GM23338 (cell line): ENCODE data around the gene DPYD. TPM values are rescaled to one million over a fixed set of nuclear protein-coding genes. Genes with fewer than 3 reads are reported as not detected.

Experiments used
- CREB1 ChIP-seq: fragments of 250-450 bp; sonication (Bioruptor Pico); IDR thresholded peaks from 2 replicates; pipeline ENCODE4 v1.5.0; 2020; ENCODE audit warnings: low read depth, mild to moderate bottlenecking, moderate library complexity
- CTCF ChIP-seq, 2 experiments: fragments of 200-600 bp in 1 of 2; sonication (generic) in 1 of 2; conservative IDR thresholded peaks; 2 replicates each; pipeline versions ENCODE4 v1.5.1 to v1.6.1; 2016 to 2017; ENCODE audit warnings: antibody characterized with exemption in 2 of 2, low read depth in 2 of 2, mild to moderate bottlenecking in 2 of 2, moderate library complexity in 1 of 2
- EZH2 ChIP-seq: fragments of 200-600 bp; sonication (generic); IDR thresholded peaks from one replicate; pipeline ENCODE4 v1.8.0; 2017; ENCODE audit warnings: antibody characterized with exemption, mild to moderate bottlenecking, low read depth; ENCODE audit not compliant: unreplicated experiment
- JUNB ChIP-seq: IDR thresholded peaks from one replicate; pipeline ENCODE4 v1.6.1; 2016; ENCODE audit warnings: antibody characterized with exemption; ENCODE audit not compliant: unreplicated experiment
- NANOG ChIP-seq: IDR thresholded peaks from 2 replicates; pipeline ENCODE4 v1.6.1; 2016; ENCODE audit warnings: antibody characterized with exemption, borderline replicate concordance
- POLR2AphosphoS5 ChIP-seq: IDR thresholded peaks from 2 replicates; pipeline ENCODE4 v1.6.1; 2016; ENCODE audit warnings: antibody characterized with exemption, low read depth
- REST ChIP-seq: IDR thresholded peaks from one replicate; pipeline ENCODE4 v1.6.1; 2018; ENCODE audit warnings: antibody characterized with exemption; ENCODE audit not compliant: unreplicated experiment
- STAT1 ChIP-seq: IDR thresholded peaks from one replicate; pipeline ENCODE4 v1.6.1; 2016; ENCODE audit warnings: antibody characterized with exemption; ENCODE audit not compliant: unreplicated experiment
- polyA plus RNA-seq: library from polyadenylated mRNA; unstranded; fragments of >200 nt; fragmentation: Nextera tagmentation; extraction: Ambion mirVana; gene quantifications from 2 replicates; pipeline ENCODE4 v1.2.1, GENCODE V29; 2016
- total RNA-seq: library from RNA; depleted of rRNA; stranded (reverse); fragments of >200 nt; shearing (Covaris generic); gene quantifications from 2 replicates; pipeline ENCODE4 v1.2.3, GENCODE V29; 2014
- TF ChIP-seq, protein P1 (sequence below): fragments of 250-450 bp; sonication (Bioruptor Pico); IDR thresholded peaks from 2 replicates; pipeline ENCODE4 v1.5.0; 2020; ENCODE audit warnings: mild to moderate bottlenecking, moderate library complexity
- TF ChIP-seq, protein P2 (sequence below): IDR thresholded peaks from 2 replicates; pipeline ENCODE4 v1.6.1; 2016; ENCODE audit warnings: antibody characterized with exemption

Gene DPYD
- total and polyA plus RNA-seq, 2 experiments from 2014 or later = 0.50 to 1.6 TPM

GRCh38 chr1:97500760-97501159, 420.1 kb downstream of the DPYD start (continued):
- TF ChIP-seq, protein P1, sequence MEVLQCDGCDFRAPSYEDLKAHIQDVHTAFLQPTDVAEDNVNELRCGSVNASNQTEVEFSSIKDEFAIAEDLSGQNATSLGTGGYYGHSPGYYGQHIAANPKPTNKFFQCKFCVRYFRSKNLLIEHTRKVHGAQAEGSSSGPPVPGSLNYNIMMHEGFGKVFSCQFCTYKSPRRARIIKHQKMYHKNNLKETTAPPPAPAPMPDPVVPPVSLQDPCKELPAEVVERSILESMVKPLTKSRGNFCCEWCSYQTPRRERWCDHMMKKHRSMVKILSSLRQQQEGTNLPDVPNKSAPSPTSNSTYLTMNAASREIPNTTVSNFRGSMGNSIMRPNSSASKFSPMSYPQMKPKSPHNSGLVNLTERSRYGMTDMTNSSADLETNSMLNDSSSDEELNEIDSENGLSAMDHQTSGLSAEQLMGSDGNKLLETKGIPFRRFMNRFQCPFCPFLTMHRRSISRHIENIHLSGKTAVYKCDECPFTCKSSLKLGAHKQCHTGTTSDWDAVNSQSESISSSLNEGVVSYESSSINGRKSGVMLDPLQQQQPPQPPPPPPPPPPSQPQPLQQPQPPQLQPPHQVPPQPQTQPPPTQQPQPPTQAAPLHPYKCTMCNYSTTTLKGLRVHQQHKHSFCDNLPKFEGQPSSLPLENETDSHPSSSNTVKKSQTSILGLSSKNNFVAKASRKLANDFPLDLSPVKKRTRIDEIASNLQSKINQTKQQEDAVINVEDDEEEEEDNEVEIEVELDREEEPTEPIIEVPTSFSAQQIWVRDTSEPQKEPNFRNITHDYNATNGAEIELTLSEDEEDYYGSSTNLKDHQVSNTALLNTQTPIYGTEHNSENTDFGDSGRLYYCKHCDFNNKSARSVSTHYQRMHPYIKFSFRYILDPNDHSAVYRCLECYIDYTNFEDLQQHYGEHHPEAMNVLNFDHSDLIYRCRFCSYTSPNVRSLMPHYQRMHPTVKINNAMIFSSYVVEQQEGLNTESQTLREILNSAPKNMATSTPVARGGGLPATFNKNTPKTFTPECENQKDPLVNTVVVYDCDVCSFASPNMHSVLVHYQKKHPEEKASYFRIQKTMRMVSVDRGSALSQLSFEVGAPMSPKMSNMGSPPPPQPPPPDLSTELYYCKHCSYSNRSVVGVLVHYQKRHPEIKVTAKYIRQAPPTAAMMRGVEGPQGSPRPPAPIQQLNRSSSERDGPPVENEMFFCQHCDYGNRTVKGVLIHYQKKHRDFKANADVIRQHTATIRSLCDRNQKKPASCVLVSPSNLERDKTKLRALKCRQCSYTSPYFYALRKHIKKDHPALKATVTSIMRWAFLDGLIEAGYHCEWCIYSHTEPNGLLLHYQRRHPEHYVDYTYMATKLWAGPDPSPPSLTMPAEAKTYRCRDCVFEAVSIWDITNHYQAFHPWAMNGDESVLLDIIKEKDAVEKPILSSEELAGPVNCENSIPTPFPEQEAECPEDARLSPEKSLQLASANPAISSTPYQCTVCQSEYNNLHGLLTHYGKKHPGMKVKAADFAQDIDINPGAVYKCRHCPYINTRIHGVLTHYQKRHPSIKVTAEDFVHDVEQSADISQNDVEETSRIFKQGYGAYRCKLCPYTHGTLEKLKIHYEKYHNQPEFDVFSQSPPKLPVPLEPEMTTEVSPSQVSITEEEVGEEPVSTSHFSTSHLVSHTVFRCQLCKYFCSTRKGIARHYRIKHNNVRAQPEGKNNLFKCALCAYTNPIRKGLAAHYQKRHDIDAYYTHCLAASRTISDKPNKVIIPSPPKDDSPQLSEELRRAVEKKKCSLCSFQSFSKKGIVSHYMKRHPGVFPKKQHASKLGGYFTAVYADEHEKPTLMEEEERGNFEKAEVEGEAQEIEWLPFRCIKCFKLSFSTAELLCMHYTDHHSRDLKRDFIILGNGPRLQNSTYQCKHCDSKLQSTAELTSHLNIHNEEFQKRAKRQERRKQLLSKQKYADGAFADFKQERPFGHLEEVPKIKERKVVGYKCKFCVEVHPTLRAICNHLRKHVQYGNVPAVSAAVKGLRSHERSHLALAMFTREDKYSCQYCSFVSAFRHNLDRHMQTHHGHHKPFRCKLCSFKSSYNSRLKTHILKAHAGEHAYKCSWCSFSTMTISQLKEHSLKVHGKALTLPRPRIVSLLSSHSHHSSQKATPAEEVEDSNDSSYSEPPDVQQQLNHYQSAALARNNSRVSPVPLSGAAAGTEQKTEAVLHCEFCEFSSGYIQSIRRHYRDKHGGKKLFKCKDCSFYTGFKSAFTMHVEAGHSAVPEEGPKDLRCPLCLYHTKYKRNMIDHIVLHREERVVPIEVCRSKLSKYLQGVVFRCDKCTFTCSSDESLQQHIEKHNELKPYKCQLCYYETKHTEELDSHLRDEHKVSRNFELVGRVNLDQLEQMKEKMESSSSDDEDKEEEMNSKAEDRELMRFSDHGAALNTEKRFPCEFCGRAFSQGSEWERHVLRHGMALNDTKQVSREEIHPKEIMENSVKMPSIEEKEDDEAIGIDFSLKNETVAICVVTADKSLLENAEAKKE = no peak
- TF ChIP-seq CTCF (conservative IDR thresholded peaks at IDR 0.05; ENCODE audit: low read depth in 2 of 2) (no peak), NANOG (no peak), POLR2AphosphoS5 (no peak), REST (no peak), JUNB (no peak), EZH2 (no peak), STAT1 (no peak), CREB1 (CRISPR knock-in tag) (no peak)
- TF ChIP-seq, protein P2, sequence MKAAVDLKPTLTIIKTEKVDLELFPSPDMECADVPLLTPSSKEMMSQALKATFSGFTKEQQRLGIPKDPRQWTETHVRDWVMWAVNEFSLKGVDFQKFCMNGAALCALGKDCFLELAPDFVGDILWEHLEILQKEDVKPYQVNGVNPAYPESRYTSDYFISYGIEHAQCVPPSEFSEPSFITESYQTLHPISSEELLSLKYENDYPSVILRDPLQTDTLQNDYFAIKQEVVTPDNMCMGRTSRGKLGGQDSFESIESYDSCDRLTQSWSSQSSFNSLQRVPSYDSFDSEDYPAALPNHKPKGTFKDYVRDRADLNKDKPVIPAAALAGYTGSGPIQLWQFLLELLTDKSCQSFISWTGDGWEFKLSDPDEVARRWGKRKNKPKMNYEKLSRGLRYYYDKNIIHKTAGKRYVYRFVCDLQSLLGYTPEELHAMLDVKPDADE = no peak
